Caco-2 (cell line): ENCODE data around the gene DDX39B. TPM values are rescaled to one million over a fixed set of nuclear protein-coding genes. Genes with fewer than 3 reads are reported as not detected.

Source experiments
- BruUV-seq: library from RNA; stranded (reverse); fragments of 400-500 nt; replicated peaks from 2 replicates; lab custom pipeline; 2021; lab: Mats Ljungman, UMichigan
- CTCF ChIA-PET: fragments of 300-600 bp; sonication (Branson Sonifier 250); formaldehyde crosslinking; loops from one replicate; lab custom pipeline; 2022; ENCODE audit warnings: antibody characterized with exemption; lab: Charles Lee
- POLR2A ChIA-PET: fragments of 300-600 bp; sonication (Branson Sonifier 250); formaldehyde crosslinking; loops from one replicate; lab custom pipeline; 2022; ENCODE audit warnings: antibody characterized with exemption; lab: Charles Lee
- DNase-seq, 2 experiments: peaks; one replicate each; pipeline versions ENCODE4 v3.0.0 to v3.0.0-alpha.2; 2020 to 2022
- H3K27me3 ChIP-seq: replicated peaks from 2 replicates; pipeline ENCODE4 v1.6.0; 2011; ENCODE audit warnings: low read length; ENCODE audit not compliant: control insufficient read depth, insufficient read depth
- H3K36me3 ChIP-seq: 2 replicates; pipeline ENCODE4 v1.5.1; 2011; ENCODE audit warnings: low read length; ENCODE audit not compliant: control insufficient read depth, insufficient read depth
- H3K4me1 ChIP-seq: fragments of 250-450 bp; sonication (Bioruptor Pico); 2 replicates; pipeline ENCODE4 v1.5.1; 2020; ENCODE audit warnings: mild to moderate bottlenecking
- H3K4me3 ChIP-seq: 2 replicates; pipeline ENCODE4 v1.5.1; 2011; ENCODE audit warnings: low read depth, mild to moderate bottlenecking, control low read depth, low read length
- H3K9me3 ChIP-seq: fragments of 250-450 bp; sonication (Bioruptor Pico); 2 replicates; pipeline ENCODE4 v1.5.1; 2020; ENCODE audit warnings: mild to moderate bottlenecking, moderate library complexity
- H3K27ac Mint-ChIP-seq: one replicate; pipeline ENCODE4 v1.8.0; 2022; ENCODE audit warnings: mixed read lengths; ENCODE audit not compliant: unreplicated experiment
- H3K27me3 Mint-ChIP-seq: one replicate; pipeline ENCODE4 v1.8.0; 2022; ENCODE audit warnings: mixed read lengths; ENCODE audit not compliant: insufficient read depth, unreplicated experiment
- H3K36me3 Mint-ChIP-seq: one replicate; pipeline ENCODE4 v1.8.0; 2022; ENCODE audit warnings: mild to moderate bottlenecking, mixed read lengths; ENCODE audit not compliant: insufficient read depth, unreplicated experiment
- H3K4me1 Mint-ChIP-seq: one replicate; pipeline ENCODE4 v1.8.0; 2022; ENCODE audit warnings: low read depth, mixed read lengths; ENCODE audit not compliant: unreplicated experiment
- H3K4me3 Mint-ChIP-seq: one replicate; pipeline ENCODE4 v1.8.0; 2022; ENCODE audit warnings: mild to moderate bottlenecking, moderate library complexity, mixed read lengths; ENCODE audit not compliant: unreplicated experiment
- H3K9me3 Mint-ChIP-seq: one replicate; pipeline ENCODE4 v1.8.0; 2022; ENCODE audit warnings: mixed read lengths; ENCODE audit not compliant: unreplicated experiment
- intact Hi-C: fragments of 100-400 bp; cut with micrococcal nuclease; formaldehyde crosslinking; loops from one replicate; pipeline ENCODE4 v1.10.0; 2022; ENCODE audit not compliant: unreplicated experiment
- total RNA-seq: library from RNA; stranded (reverse); gene quantifications from 2 replicates; pipeline ENCODE4 v1.2.3, GENCODE V29; 2022
- TF ChIP-seq, protein P1 (sequence below), 2 experiments: fragments of 200-600 bp in 1 of 2; IDR thresholded peaks; 1 replicate in 1 of 2; 2 replicates in 1 of 2; pipeline versions ENCODE4 v1.5.1 to v1.8.0; 2011 to 2022; ENCODE audit warnings: antibody characterized with exemption in 1 of 2, control low read depth in 1 of 2, inconsistent platforms in 1 of 2, low read depth in 1 of 2, low read length in 1 of 2, mild to moderate bottlenecking in 1 of 2, moderate library complexity in 1 of 2; ENCODE audit not compliant: insufficient read depth in 1 of 2, severe bottlenecking in 1 of 2, unreplicated experiment in 1 of 2

DDX39B gene
- total RNA-seq, 1 experiment from 2014 or later: 416 TPM

DNA sequence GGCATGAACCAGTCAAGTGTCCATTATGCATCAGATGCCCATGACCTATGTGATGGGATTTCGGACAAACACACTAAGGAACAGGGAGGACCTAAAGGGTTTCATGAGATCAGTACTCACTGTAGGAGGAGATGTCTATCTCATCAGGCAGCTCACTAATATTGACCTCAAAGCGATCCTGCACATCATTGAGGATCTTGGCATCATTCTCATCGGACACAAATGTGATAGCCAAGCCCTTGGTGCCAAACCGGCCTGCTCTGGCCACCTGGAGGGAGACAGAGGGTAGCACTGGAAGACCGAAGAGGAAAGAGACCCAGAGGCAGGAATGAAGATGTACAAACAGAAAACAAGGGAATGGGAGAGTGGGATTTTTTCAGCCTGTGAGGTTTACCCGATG, 11.1 kb downstream of the DDX39B start:
- Mint-ChIP-seq H3K27me3 (no peaks in the 10 kb centered on the region), H3K36me3 (peaks cover 84% of the 10 kb centered on the region), H3K4me1 (peaks cover 9% of the 10 kb centered on the region), H3K4me3 (no peak overlapping the region), H3K27ac (peak overlapping the region; percentile 23), H3K9me3 (no peaks in the 10 kb centered on the region)
- H3K9me3 ChIP-seq: no peaks in the 10 kb centered on the region
- H3K4me3 ChIP-seq: no peak overlapping the region
- TF ChIP-seq, protein P1, sequence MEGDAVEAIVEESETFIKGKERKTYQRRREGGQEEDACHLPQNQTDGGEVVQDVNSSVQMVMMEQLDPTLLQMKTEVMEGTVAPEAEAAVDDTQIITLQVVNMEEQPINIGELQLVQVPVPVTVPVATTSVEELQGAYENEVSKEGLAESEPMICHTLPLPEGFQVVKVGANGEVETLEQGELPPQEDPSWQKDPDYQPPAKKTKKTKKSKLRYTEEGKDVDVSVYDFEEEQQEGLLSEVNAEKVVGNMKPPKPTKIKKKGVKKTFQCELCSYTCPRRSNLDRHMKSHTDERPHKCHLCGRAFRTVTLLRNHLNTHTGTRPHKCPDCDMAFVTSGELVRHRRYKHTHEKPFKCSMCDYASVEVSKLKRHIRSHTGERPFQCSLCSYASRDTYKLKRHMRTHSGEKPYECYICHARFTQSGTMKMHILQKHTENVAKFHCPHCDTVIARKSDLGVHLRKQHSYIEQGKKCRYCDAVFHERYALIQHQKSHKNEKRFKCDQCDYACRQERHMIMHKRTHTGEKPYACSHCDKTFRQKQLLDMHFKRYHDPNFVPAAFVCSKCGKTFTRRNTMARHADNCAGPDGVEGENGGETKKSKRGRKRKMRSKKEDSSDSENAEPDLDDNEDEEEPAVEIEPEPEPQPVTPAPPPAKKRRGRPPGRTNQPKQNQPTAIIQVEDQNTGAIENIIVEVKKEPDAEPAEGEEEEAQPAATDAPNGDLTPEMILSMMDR (IDR thresholded peaks at IDR 0.05; ENCODE audit: insufficient read depth in 1 of 2, low read depth in 1 of 2, low read length in 1 of 2, severe bottlenecking in 1 of 2, unreplicated experiment in 1 of 2): no peak
- H3K4me1 ChIP-seq: no peaks in the 10 kb centered on the region
- no peak for DNase-seq
- ChIA-PET POLR2A (no interaction called here), CTCF (no interaction called here)
- no peaks in the 10 kb centered on the region for H3K27me3 ChIP-seq
- H3K36me3 ChIP-seq: peaks cover 12% of the 10 kb centered on the region
- intact Hi-C loops: no loop called here
- TSS peak; percentile 1 for BruUV-seq

DNA sequence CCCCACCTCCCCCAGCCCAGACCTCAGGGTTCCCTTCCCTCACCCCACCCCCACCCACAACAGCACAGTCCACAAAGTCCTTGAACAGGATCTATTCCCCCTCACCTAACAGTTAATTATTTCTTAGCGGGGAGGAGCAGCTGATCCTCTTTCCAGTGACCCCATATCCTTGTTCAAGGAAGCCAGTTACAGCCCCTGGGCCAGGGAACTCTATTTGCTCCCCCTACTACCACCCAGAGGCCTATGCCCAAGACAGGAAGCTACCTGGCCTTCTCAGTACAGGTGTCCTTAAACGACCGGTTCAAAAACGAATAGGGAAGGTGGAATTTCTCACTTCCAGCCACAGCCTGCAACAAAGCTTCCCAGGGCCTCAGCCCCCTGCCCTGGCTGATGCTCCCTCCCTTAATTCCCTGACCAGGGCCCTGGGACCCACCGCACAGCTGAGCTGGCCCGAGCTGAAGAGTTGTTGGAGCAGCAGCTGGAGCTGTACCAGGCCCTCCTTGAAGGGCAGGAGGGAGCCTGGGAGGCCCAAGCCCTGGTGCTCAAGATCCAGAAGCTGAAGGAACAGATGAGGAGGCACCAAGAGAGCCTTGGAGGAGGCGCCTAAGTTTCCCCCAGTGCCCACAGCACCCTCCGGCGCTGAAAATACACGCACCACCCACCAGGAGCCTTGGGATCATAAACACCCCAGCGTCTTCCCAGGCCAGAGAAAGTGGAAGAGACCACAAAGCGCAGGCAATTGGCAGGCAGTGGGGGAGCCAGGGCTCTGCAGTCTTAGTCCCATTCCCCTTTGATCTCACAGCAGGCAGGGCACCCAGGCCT, 12.3 kb downstream of the DDX39B start:
- no peaks in the 10 kb centered on the region for H3K9me3 ChIP-seq
- no peaks in the 10 kb centered on the region for H3K9me3 Mint-ChIP-seq
- no peaks in the 10 kb centered on the region for H3K4me1 ChIP-seq
- no peaks in the 10 kb centered on the region for H3K27me3 Mint-ChIP-seq
- CTCF ChIA-PET: no interaction called here
- TF ChIP-seq, protein P1 (IDR thresholded peaks at IDR 0.05; ENCODE audit: insufficient read depth in 1 of 2, low read depth in 1 of 2, low read length in 1 of 2, severe bottlenecking in 1 of 2, unreplicated experiment in 1 of 2): no peak
- peaks cover 9% of the 10 kb centered on the region for H3K4me1 Mint-ChIP-seq
- H3K27ac Mint-ChIP-seq: peak overlapping the region; percentile 23
- peaks cover 10% of the 10 kb centered on the region for H3K36me3 ChIP-seq
- no peak overlapping the region for H3K4me3 ChIP-seq
- intact Hi-C loops: loop anchor here (5.0 kb wide), 1 partner anchor 37 kb away; no protein-coding TSS in a partner anchor
- DNase-seq: no peak
- no peaks in the 10 kb centered on the region for H3K27me3 ChIP-seq
- POLR2A ChIA-PET: interaction anchor here (0.5 to 1.8 kb wide), 3 partner anchors 12 to 67 kb away, joined by 3 to 13 read pairs (median 4); partner anchors contain the start of gene DDX39B
- peaks cover 73% of the 10 kb centered on the region for H3K36me3 Mint-ChIP-seq
- no peak overlapping the region for H3K4me3 Mint-ChIP-seq
- BruUV-seq: no TSS peak

DNA sequence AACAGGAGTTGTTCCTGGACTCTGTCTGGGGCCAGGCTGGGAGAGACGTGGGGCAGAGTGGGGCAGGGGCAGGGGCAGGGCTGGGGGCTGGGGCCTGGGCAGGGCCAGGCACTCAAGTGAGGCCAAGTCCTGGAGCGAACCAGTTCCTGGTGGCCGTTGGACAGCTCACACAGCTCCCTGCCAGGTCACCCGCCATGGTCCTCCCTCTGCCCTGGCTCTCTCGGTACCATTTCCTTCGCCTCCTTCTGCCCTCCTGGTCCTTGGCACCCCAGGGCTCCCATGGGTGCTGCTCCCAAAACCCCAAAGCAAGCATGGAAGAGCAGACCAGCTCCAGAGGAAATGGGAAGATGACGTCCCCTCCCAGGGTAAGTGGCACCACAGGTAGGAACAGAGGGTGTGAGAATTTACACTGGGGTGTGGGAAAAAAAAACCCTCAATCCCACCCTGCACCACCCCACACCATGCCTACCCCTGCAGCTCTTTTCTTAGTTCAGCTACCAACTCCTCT, 12.9 kb downstream of the DDX39B start, which contains the start of gene MCCD1:
MCCD1 (plus strand) TSS at position 142 of the 508 bp plus-strand sequence; CDS start at position 195, 53 bp downstream.
- POLR2A ChIA-PET: interaction anchor here (0.5 to 1.8 kb wide), 3 partner anchors 12 to 66 kb away, joined by 3 to 13 read pairs (median 4); partner anchors contain the start of gene DDX39B
- no peak within 1 kb of the TSS for H3K27ac Mint-ChIP-seq
- CTCF ChIA-PET: no interaction called here
- BruUV-seq: no TSS peak
- intact Hi-C loops: loop anchor here (5.0 kb wide), 1 partner anchor 37 kb away; no protein-coding TSS in a partner anchor
- no peak for DNase-seq
- Histone ChIP-seq H3K9me3 (no peaks in the 10 kb centered on the region), H3K36me3 (peaks cover 7% of the 10 kb centered on the region), H3K27me3 (no peaks in the 10 kb centered on the region), H3K4me3 (no peak within 1 kb of the TSS), H3K4me1 (no peaks in the 10 kb centered on the region)
- H3K36me3 Mint-ChIP-seq: peaks cover 67% of the 10 kb centered on the region
- TF ChIP-seq, protein P1 (IDR thresholded peaks at IDR 0.05; ENCODE audit: insufficient read depth in 1 of 2, low read depth in 1 of 2, low read length in 1 of 2, severe bottlenecking in 1 of 2, unreplicated experiment in 1 of 2): no peak
- H3K9me3 Mint-ChIP-seq: no peaks in the 10 kb centered on the region
- no peak within 1 kb of the TSS for H3K4me3 Mint-ChIP-seq
- peaks cover 9% of the 10 kb centered on the region for H3K4me1 Mint-ChIP-seq
- no peaks in the 10 kb centered on the region for H3K27me3 Mint-ChIP-seq
